ENCODE measurements around the gene ANKRD33B.
"Not testable (repeated sequence)": the region's sequence is repeated elsewhere in the genome, so short reads cannot be mapped to it uniquely, and the experiment has no call there.

The ANKRD33B gene

GRCh38 chr5:10542055-10542550, 21.8 kb upstream of the ANKRD33B start:
- DNase-seq (ENCODE audit: low read depth) = no peak
- H3K4me3 ChIP-seq (ENCODE audit: low read depth, low read length) = no peak overlapping the region
- TF ChIP-seq CTCF (conservative IDR thresholded peaks at IDR 0.05; ENCODE audit: low read depth, low read length) = no peak

- DNase-seq (ENCODE audit: low read depth) = no peak
- no peak overlapping the region for H3K4me3 ChIP-seq (ENCODE audit: low read depth, low read length)
- no peak for TF ChIP-seq CTCF (conservative IDR thresholded peaks at IDR 0.05; ENCODE audit: low read depth, low read length)
These were observed 20.3 kb upstream of the ANKRD33B start for GRCh38 chr5:10543585-10544040.

- no peak for TF ChIP-seq CTCF (conservative IDR thresholded peaks at IDR 0.05; ENCODE audit: low read depth, low read length)
- no peak overlapping the region for H3K4me3 ChIP-seq (ENCODE audit: low read depth, low read length)
- DNase-seq (ENCODE audit: low read depth) = no peak
These were observed 18.8 kb upstream of the ANKRD33B start for GRCh38 chr5:10545084-10545483.

- DNase-seq (ENCODE audit: low read depth) = no peak
- no peak overlapping the region for H3K4me3 ChIP-seq (ENCODE audit: low read depth, low read length)
These were observed 17.7 kb upstream of the ANKRD33B start for GRCh38 chr5:10546186-10546585.

DNA sequence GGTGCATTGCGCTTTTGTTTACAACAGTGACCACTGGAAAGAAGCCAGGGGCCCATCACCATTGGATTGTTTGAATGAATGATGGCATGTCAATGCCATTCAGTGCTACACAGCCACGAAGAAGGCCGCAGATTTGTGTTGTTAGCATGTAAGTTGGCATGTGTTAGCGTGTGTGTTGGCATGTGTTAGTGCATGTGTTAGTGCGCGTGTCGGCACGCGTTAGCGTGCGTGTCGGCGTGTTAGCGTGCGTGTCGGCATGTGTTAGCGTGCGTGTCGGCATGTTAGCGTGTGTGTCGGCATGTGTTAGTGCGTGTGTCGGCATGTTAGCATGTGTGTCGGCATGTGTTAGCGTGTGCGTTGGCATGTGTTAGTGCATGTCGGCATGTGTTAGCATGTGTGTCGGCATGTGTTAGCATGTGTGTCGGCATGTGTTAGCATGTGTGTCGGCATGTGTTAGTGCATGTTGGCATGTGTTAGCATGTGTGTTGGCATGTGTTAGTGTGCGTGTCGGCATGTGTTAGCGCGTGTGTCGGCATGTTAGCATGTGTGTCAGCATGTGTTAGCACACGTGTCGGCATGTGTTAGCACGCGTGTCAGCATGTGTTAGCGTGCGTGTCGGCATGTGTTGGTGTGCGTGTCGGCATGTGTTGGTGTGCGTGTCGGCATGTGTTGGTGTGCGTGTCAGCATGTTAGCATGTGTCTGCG, 15.3 kb upstream of the ANKRD33B start:
- no peak for TF ChIP-seq CTCF (conservative IDR thresholded peaks at IDR 0.05; ENCODE audit: low read depth, low read length)
- H3K4me3 ChIP-seq (ENCODE audit: low read depth, low read length) = no peak overlapping the region
- DNase-seq (ENCODE audit: low read depth) = no peak

More at GRCh38 chr5:10546186-10546585, 17.7 kb upstream of the ANKRD33B start:
- TF ChIP-seq CTCF (conservative IDR thresholded peaks at IDR 0.05; ENCODE audit: low read depth, low read length) = no peak

DNA sequence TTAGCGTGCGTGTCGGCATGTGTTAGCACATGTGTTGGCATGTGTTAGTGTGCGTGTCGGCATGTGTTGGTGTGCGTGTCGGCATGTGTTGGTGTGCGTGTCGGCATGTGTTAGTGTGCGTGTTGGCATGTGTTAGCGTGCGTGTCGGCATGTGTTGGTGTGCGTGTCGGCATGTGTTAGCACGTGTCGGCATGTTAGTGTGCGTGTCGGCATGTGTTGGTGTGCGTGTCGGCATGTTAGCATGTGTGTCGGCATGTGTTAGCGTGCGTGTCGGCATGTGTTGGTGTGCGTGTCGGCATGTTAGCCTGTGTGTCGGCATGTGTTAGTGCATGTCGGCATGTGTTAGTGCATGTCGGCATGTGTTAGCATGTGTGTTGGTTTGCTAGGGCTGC, 14.8 kb upstream of the ANKRD33B start:
- not testable (repeated sequence) for H3K4me3 ChIP-seq (ENCODE audit: low read depth, low read length); DNase-seq (ENCODE audit: low read depth)

- no peak for TF ChIP-seq CTCF (conservative IDR thresholded peaks at IDR 0.05; ENCODE audit: low read depth, low read length)
- no peak for DNase-seq (ENCODE audit: low read depth)
- no peak overlapping the region for H3K4me3 ChIP-seq (ENCODE audit: low read depth, low read length)
These were observed 13.5 kb upstream of the ANKRD33B start for GRCh38 chr5:10550222-10550995.
